Parathyroid adenoma (tissue), 2 donors: ENCODE results near the gene ACTR8.

Source experiments
- H2AFZ ChIP-seq: fragments of 300-600 bp; sonication (generic); one replicate; pipeline ENCODE4 v1.7.0; 2017; ENCODE audit warnings: antibody characterized with exemption, mild to moderate bottlenecking
- H3K27ac ChIP-seq: fragments of 300-600 bp; sonication (generic); one replicate; pipeline ENCODE4 v1.7.0; 2017
- H3K27me3 ChIP-seq: fragments of 300-600 bp; sonication (generic); one replicate; pipeline ENCODE4 v1.7.0; 2017; ENCODE audit warnings: low read length; ENCODE audit not compliant: control insufficient read depth, insufficient read depth
- H3K36me3 ChIP-seq: fragments of 300-600 bp; sonication (generic); one replicate; pipeline ENCODE4 v1.7.0; 2017; ENCODE audit warnings: low read length; ENCODE audit not compliant: control insufficient read depth, insufficient read depth
- H3K4me1 ChIP-seq: fragments of 300-600 bp; sonication (generic); one replicate; pipeline ENCODE4 v1.7.0; 2017; ENCODE audit warnings: control low read depth
- H3K4me2 ChIP-seq: fragments of 300-600 bp; sonication (generic); one replicate; pipeline ENCODE4 v1.7.0; 2017; ENCODE audit warnings: low read length
- H3K4me3 ChIP-seq: fragments of 300-600 bp; sonication (generic); one replicate; pipeline ENCODE4 v1.7.0; 2017; ENCODE audit warnings: low read depth, low read length
- H3K79me2 ChIP-seq: fragments of 300-600 bp; sonication (generic); one replicate; pipeline ENCODE4 v1.7.0; 2017; ENCODE audit warnings: control low read depth
- H3K9ac ChIP-seq: fragments of 300-600 bp; sonication (generic); one replicate; pipeline ENCODE4 v1.7.0; 2017; ENCODE audit warnings: mild to moderate bottlenecking
- H3K9me3 ChIP-seq: fragments of 300-600 bp; sonication (generic); one replicate; pipeline ENCODE4 v1.7.0; 2017; ENCODE audit warnings: low read length; ENCODE audit not compliant: control insufficient read depth
- CTCF ChIP-seq: fragments of 300-600 bp; sonication (generic); IDR thresholded peaks from one replicate; pipeline ENCODE4 v1.7.0; 2017; ENCODE audit warnings: antibody characterized with exemption, mild to moderate bottlenecking
- donor health status: primary hyperparathyroidism.

Gene ACTR8

GRCh38 chr3:53817211-53817610 lies 64.7 kb downstream of the ACTR8 start:
- no peak for TF ChIP-seq CTCF
- Histone ChIP-seq H3K79me2 (no peaks in the 10 kb centered on the region), H3K36me3 (no peaks in the 10 kb centered on the region), H3K4me1 (peaks cover 4% of the 10 kb centered on the region), H3K9me3 (no peaks in the 10 kb centered on the region), H2AFZ (no peak overlapping the region), H3K27me3 (no peaks in the 10 kb centered on the region), H3K4me3 (no peak overlapping the region), H3K27ac (no peak overlapping the region), H3K9ac (no peak overlapping the region), H3K4me2 (no peak overlapping the region)
